ENCODE results near the gene FAHD2B. TPM values are rescaled to one million over a fixed set of nuclear protein-coding genes. Genes with fewer than 3 reads are reported as not detected.
"Not testable (repeated sequence)": the region's sequence is repeated elsewhere in the genome, so short reads cannot be mapped to it uniquely, and the experiment has no call there.

FAHD2B gene, protein sequence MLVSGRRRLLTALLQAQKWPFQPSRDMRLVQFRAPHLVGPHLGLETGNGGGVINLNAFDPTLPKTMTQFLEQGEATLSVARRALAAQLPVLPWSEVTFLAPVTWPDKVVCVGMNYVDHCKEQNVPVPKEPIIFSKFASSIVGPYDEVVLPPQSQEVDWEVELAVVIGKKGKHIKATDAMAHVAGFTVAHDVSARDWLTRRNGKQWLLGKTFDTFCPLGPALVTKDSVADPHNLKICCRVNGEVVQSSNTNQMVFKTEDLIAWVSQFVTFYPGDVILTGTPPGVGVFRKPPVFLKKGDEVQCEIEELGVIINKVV
- total RNA-seq (2014; rRNA removed; shearing (Covaris generic)) = 3.3 and 4.1 TPM in 2 replicates

DNA sequence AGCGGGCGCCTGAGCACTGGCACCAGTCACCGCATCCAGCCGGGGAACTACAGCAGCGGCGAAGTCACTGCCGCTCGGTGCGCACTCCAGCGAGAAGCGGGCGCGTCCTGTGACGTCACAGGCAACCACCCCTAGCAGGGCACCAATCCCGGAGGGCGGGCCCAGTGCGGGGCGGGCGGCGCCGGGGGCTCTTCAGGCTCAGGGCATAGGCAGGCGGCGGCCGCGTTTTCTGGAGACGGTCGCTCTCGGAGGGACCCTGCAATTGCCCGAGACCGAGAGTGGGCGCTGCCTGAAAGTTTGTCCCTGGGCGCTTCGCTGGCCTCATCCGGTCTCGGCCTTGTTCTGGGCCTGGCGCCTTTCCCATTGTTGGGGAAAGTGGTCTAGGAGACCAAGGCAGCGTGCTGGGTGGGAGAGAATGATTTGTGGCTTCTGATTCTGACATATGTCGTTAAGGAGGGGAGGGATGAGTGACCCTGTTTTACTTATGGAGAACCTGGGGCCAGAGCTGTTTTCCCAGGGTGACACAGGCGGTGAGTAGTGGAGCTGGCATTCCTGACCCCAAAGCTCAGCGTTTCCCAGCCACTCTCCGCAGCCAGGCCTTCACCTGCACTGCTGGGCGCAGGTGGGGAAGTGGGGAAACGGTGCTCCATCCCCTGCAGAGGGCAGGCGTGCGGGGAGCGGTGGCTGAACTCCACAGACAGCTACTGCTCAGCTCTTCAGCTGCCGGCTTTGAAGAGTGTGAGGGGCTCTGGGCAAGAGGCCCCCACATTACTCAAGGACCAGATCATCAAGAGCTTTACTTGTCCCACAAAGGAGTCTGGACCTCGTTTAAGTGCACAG, at the start of gene FAHD2B:
Gene FAHD2B, minus strand, starts transcription at position 111 of the 840 bp plus-strand sequence. CDS start 3,176 bp downstream, outside the sequence.
- peak; percentile 58 for DNase-seq (ENCODE audit: low spot score)

- DNase-seq (ENCODE audit: low spot score) = not testable (repeated sequence)
Observed at GRCh38 chr2:97144016-97144415, 49.3 kb upstream of the FAHD2B start.

DNA sequence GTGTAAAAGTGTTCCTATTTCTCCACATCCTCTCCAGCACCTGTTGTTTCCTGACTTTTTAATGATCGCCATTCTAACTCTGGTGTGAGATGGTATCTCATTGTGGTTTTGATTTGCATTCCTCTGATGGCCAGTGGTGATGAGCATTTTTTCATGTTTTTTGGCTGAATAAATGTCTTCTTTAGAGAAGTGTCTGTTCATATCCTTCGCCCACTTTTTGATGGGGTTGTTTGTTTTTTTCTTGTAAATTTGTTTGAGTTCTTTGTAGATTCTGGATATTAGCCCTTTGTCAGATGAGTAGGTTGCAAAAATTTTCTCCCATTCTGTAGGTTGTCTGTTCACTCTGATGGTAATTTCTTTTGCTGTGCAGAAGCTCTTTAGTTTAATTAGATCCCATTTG, 34.4 kb upstream of the FAHD2B start:
- not testable (repeated sequence) for DNase-seq (ENCODE audit: low spot score)

DNA sequence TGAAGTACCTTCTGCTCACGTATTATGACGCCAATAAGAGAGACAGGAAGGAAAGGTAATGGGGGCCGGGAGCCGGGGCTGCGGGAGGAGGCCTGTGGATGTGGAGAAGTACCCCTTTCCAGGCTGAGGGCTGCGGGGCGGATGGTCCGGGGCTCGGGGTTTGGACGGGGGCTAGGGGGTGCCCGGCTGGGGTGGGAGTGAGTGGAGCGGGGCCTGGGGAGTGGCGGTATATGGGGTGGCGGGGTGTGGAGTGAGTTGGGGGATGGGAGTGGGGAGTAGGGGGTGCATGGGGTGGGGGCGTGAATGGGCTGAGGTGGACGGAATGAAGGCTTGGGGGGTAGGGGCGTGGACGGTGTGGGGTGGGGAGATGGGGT, 19.2 kb upstream of the FAHD2B start:
- not testable (repeated sequence) for DNase-seq (ENCODE audit: low spot score)

DNA sequence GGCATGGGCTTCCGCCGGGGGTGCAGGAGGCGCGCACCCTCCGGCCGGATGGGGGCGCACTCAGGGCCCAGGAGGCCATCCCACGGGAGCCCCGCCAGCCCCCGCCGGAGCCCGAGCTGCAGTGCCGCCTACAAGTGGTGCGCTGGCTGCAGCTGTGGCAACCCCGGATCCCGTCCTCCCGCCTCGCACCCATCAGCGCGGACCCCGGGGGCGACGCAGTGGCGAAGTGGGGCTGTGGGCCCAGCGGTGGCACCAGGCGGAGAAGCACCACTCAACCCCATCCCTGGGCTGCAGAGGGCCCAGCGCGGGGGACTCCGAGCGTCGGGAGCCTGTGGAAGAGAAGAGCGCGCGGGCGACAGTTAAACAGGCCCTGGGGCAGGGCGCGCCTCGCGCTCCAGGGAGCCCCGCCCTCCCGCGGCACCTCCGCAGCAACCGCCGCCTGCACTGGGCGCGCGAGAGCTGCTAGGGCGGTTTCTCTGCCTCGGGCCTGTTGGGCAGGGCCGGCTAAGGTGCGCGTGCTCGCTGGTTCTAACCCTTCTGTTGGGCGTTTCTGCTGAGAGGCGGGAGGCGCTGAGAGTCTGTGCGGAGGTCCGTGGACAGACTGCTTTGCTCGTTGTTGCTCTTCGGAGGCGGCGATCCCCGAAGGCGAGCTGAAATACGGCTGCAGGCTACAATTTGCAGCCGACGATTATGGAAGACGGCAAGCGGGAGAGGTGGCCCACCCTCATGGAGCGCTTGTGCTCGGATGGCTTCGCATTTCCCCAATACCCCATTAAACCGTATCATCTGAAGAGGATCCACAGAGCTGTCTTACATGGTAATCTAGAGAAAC, 18.6 kb upstream of the FAHD2B start, which contains the start of gene ANKRD36:
Gene ANKRD36, plus strand, starts transcription at position 104 of the 832 bp plus-strand sequence. Its CDS starts 587 bp downstream, at position 691.
- peak; percentile 71 for DNase-seq (ENCODE audit: low spot score)

DNA sequence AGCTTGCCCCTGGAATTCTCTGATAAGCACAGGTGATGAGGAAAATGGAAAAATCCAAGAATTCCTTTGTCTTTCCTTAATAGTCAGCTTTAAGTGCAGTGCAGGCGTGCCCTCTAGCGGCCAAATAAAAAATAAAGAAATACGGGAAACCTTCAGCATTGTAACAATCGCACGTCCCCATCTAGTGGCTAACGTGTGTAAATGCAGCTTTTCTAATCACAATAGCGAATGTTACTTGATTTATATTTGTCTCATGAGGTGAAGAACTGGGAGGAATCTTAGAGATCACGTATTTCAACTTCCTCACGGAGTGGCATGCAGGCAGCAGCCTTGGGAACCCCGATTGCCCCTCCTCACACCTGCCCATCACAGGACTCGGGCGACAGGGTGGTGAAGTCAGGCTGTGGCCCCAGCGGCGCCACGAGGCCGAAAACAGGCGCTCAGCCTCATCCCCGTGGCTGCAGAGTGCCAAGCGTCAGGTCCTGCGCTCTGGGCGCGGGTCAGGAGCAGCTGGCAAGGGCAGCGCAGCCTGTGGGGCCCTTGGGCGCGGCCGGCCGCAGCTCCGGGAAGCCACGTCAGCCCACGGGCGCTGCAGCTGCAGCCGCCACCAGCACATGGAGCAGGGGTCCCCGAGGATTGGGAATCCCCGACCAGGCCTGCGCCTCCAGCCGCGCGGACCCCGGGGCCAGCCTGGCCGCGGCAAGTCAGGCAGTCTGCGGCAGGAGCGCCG, 17.8 kb upstream of the FAHD2B start:
- DNase-seq (ENCODE audit: low spot score) = peak; percentile 48

GRCh38 chr2:97111246-97111645, 16.6 kb upstream of the FAHD2B start:
- not testable (repeated sequence) for DNase-seq (ENCODE audit: low spot score)

DNA sequence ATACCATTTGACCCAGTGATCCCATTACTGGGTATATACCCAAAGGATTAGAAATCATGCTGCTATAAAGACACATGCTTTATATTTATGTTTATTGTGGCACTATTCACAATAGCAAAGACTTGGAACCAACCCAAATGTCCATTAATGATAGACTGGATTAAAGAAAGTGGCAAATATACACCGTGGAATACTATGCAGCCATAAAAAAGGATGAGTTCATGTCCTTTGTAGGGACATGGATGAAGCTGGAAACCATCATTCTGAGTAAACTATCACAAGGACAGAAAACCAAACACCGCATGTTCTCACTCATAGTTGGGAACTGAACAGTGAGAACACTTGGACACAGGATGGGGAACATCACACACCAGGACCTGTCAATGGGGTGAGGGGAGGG, 12.2 kb upstream of the FAHD2B start:
- not testable (repeated sequence) for DNase-seq (ENCODE audit: low spot score)

GRCh38 chr2:97098786-97099372, 4.2 kb upstream of the FAHD2B start:
- not testable (repeated sequence) for DNase-seq (ENCODE audit: low spot score)

GRCh38 chr2:97095661-97096060, 979 bp upstream of the FAHD2B start:
- no peak for DNase-seq (ENCODE audit: low spot score)

- DNase-seq (ENCODE audit: low spot score) = not testable (repeated sequence)
Observed at GRCh38 chr2:97093983-97094771, 505 bp downstream of the FAHD2B start.

- DNase-seq (ENCODE audit: low spot score) = not testable (repeated sequence)
Observed at GRCh38 chr2:97092946-97093345, 1.7 kb downstream of the FAHD2B start.

GRCh38 chr2:97088706-97089105, 6.0 kb downstream of the FAHD2B start:
- not testable (repeated sequence) for DNase-seq (ENCODE audit: low spot score)

- not testable (repeated sequence) for DNase-seq (ENCODE audit: low spot score)
Observed at GRCh38 chr2:97085093-97085492, 9.6 kb downstream of the FAHD2B start.

DNA sequence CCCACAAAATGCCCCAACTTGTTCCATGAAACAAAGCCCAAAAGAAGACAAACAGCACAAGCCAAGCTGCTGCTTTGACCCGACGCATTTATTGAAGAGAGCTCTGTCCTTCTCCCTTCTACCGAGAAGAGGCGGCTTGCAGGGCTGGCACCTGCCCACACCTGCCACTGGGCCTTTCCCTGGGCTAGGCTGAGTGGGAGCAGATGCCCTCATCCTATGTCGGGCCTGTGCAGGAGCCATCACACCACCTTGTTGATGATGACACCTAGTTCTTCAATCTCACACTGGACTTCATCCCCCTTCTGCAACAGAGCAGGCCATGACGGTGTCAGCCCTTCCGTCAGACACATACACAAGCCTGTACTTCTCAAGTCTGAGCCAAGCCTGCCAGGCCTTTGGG, 11.2 kb downstream of the FAHD2B start:
- DNase-seq (ENCODE audit: low spot score) = not testable (repeated sequence)

DNA sequence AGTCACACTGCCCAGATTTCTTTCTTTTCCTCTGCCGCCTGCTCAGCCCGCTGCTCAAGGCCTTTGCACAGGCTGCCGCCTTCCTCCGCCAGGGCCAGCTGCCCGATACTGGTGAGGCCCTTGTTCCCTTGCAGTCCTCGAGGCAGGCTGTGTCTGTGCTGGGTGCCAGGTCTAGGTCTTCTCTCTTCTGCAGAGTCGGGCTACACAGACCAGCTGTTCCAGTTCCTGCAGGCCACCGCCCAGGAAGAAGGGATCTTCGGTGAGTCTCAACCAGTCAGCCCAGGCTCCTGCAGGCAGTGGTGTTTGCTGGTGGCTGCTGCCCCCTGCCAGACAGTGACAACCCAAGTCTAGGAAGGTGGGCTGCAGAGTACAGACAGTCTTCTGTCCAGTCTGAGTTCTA, 12.5 kb downstream of the FAHD2B start:
- DNase-seq (ENCODE audit: low spot score) = not testable (repeated sequence)

DNA sequence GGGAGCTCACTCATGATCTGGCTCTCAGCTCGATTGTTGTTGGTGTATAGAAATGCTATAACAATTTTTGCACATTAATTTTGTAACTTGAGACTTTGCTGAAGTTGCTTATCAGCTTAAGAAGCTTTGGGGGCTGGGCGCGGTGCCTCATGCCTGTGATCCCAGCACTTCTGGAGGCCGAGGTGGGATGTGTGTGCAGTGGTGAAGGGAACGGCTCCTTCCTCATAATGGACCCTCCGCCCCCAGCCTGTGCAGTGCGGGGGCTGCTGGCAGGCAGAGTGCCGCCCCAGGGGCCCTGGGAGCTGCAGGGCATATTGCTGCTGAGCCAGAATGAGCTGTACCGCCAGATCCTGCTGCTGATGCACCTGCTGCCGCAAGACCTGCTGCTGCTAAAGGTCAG, 13.8 kb downstream of the FAHD2B start:
- DNase-seq (ENCODE audit: low spot score) = not testable (repeated sequence)

GRCh38 chr2:97077213-97077612, 17.5 kb downstream of the FAHD2B start:
- not testable (repeated sequence) for DNase-seq (ENCODE audit: low spot score)

GRCh38 chr2:97070915-97071314, 23.8 kb downstream of the FAHD2B start:
- not testable (repeated sequence) for DNase-seq (ENCODE audit: low spot score)
